ENCODE measurements around the gene PXT1.

DNA sequence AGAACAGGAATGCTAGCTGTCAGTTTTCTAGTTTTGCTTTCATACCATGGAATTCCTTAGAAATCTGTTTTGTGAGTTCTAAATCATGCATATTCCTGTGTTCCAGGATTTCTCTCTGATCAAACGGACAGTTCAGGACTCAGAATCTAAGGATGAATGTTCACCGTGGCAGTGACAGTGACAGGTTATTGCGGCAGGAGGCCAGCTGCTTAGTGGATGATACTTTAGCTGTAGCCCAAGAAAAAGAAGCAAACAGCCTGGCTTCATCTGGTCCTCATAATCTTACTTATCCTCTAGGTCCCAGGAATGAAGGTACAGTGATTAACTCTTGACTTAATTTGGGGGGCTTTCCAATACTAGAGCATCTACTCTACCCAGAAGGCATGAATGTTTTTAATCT, 27.3 kb upstream of the PXT1 start:
- TF ChIP-seq CTCF (IDR thresholded peaks at IDR 0.05) (no peak), EP300 (IDR thresholded peaks at IDR 0.05) (no peak), POLR2A (IDR thresholded peaks at IDR 0.05) (no peak)
